Measurements from ENCODE around the gene KLK15.
"Not testable (repeated sequence)": the region's sequence is repeated elsewhere in the genome, so short reads cannot be mapped to it uniquely, and the experiment has no call there.

KLK15 gene

DNA sequence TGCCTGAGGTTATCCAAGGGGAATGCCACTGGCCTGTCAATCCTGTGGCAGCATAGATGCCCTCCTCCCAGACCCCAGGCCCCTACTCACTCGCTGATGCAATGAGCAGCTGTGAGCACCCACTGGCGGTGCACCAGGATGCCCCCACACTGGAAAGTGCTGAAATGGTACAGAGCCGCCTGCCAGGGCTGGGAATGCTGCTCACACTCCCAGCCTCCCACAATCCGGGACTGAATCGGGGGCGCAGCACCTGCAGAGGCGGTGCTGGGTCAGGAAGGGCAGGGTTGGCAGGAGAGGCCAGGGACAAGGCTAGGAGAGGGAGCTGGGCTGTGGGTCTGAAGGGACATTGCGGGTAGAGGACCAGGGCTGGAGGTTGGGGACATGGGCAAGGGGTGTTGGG is 11.8 kb downstream of the KLK15 start:
- TF ChIP-seq GATA1 (IDR thresholded peaks at IDR 0.05; ENCODE audit: low read depth, low read length), result no peak
- TF ChIP-seq POLR2A (IDR thresholded peaks at IDR 0.05; ENCODE audit: low read length), result no peak
- no peak for DNase-seq

DNA sequence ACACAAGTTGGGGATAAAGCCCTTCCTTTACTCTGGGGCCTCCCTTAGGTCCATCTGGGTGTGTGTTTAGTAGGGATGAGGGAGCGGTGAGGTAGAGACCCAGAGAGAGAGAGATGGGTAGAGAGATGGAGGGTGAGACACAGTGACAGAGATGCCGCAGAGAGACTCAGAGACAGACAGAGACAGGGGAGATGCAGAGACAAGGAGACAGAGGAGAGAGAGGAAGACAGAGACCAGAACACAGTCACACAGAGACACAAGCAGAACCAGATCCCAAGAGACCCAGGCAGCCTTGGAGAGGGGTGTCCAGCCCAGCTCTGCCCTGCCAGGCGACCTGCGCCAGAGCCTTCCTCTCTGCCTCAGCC is 12.1 kb downstream of the KLK15 start:
- DNase-seq, result no peak
- TF ChIP-seq POLR2A (IDR thresholded peaks at IDR 0.05; ENCODE audit: low read length), result no peak
- no peak for TF ChIP-seq GATA1 (IDR thresholded peaks at IDR 0.05; ENCODE audit: low read depth, low read length)

GRCh38 chr19:50820549-50821247 is 12.7 kb downstream of the KLK15 start:
- TF ChIP-seq GATA1 (IDR thresholded peaks at IDR 0.05; ENCODE audit: low read depth, low read length) (no peak), POLR2A (IDR thresholded peaks at IDR 0.05; ENCODE audit: low read length) (no peak)
- no peak for DNase-seq

GRCh38 chr19:50820086-50820485 is 13.3 kb downstream of the KLK15 start:
- DNase-seq, result peak in 1 of 2 experiments; percentile 31
- TF ChIP-seq POLR2A (IDR thresholded peaks at IDR 0.05; ENCODE audit: low read length) (no peak), GATA1 (IDR thresholded peaks at IDR 0.05; ENCODE audit: low read depth, low read length) (no peak)

DNA sequence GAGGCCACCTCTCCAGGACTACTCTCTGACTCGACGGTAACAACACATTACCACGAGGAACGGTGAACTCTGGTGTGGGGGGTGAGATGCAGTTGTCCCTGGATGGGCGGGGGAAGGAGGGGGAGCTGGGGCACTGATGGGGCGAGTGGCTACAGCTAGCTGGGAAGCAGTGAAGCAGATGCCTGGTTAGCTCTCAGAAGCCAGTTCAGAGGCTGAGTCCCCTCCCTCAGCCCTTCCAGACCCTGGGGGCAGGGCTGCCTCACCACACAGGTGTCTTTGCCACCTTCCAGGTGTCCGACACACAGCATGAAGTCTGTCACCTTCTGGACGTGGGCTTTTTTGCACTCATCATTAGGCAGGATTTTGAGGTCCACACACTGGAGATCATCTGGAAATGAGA is 13.7 kb downstream of the KLK15 start:
- no peak for TF ChIP-seq POLR2A (IDR thresholded peaks at IDR 0.05; ENCODE audit: low read length)
- TF ChIP-seq GATA1 (IDR thresholded peaks at IDR 0.05; ENCODE audit: low read depth, low read length), result no peak
- no peak for DNase-seq

- TF ChIP-seq GATA1 (IDR thresholded peaks at IDR 0.05; ENCODE audit: low read depth, low read length) (no peak), POLR2A (IDR thresholded peaks at IDR 0.05; ENCODE audit: low read length) (no peak)
- no peak for DNase-seq
These were observed 14.4 kb downstream of the KLK15 start for GRCh38 chr19:50818859-50819472.

- peak; percentile 78 to 79 for DNase-seq
- TF ChIP-seq POLR2A (IDR thresholded peaks at IDR 0.05; ENCODE audit: low read length) (no peak), GATA1 (IDR thresholded peaks at IDR 0.05; ENCODE audit: low read depth, low read length) (no peak)
These were observed 15.2 kb downstream of the KLK15 start for GRCh38 chr19:50817941-50818858.

GRCh38 chr19:50815439-50815838 is 17.9 kb downstream of the KLK15 start:
- DNase-seq, result no peak
- TF ChIP-seq POLR2A (IDR thresholded peaks at IDR 0.05; ENCODE audit: low read length), result no peak
- TF ChIP-seq GATA1 (IDR thresholded peaks at IDR 0.05; ENCODE audit: low read depth, low read length), result no peak

DNA sequence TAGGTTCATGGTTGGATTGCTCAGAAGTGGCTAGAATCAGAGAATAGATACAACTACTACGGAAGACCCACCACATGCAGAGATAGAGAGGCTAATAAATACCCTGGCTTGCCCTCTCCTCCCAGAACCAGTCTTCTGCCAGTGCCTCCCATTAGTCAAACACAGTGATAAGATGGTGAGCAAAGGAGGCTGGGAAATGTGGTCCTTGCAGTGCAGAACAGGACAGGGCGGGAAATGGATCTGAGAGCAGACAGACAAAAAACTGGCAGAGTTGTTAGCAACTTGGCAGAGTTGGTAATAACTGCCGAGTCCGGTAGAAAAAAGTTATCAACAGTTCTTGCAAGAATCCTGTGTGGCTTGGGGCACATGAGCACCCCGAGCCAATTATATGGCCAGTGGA is 18.5 kb downstream of the KLK15 start:
- DNase-seq, result no peak
- TF ChIP-seq GATA1 (IDR thresholded peaks at IDR 0.05; ENCODE audit: low read depth, low read length), result no peak
- no peak for TF ChIP-seq POLR2A (IDR thresholded peaks at IDR 0.05; ENCODE audit: low read length)

GRCh38 chr19:50812474-50812873 is 20.9 kb downstream of the KLK15 start:
- no peak for TF ChIP-seq GATA1 (IDR thresholded peaks at IDR 0.05; ENCODE audit: low read depth, low read length)
- TF ChIP-seq POLR2A (IDR thresholded peaks at IDR 0.05; ENCODE audit: low read length), result no peak
- DNase-seq, result no peak

DNA sequence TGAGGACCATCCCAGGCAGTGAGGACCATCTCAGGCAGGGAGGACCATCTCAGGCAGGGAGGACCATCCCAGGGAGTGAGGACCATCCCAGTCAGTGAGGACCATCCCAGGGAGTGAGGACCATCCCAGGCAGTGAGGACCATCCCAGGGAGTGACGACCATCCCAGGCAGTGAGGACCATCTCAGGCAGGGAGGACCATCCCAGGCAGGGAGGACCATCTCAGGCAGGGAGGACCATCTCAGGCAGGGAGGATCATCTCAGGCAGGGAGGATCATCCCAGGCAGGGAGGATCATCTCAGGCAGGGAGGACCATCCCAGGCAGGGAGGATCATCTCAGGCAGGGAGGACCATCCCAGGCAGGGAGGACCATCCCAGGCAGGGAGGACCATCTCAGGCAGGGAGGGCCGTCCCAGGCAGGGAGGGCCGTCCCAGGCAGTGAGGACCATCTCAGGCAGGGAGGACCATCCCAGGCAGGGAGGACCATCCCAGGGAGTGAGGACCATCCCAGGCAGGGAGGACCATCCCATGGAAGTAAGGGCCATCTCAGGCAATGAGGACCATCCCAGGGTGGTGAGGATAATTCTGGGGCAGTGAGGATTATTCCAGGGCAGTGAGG is 21.6 kb downstream of the KLK15 start:
- DNase-seq, result not testable (repeated sequence)

- TF ChIP-seq POLR2A (IDR thresholded peaks at IDR 0.05; ENCODE audit: low read length) (no peak), GATA1 (IDR thresholded peaks at IDR 0.05; ENCODE audit: low read depth, low read length) (no peak)
- DNase-seq, result no peak
These were observed 24.5 kb downstream of the KLK15 start for GRCh38 chr19:50808856-50809255.

- peak; percentile 99 for DNase-seq
- TF ChIP-seq POLR2A (IDR thresholded peaks at IDR 0.05; ENCODE audit: low read length), result peak; percentile 99
- TF ChIP-seq GATA1 (IDR thresholded peaks at IDR 0.05; ENCODE audit: low read depth, low read length), result no peak
These were observed 28.7 kb downstream of the KLK15 start for GRCh38 chr19:50804420-50805272.

All from erythroblast (primary cell).